ENCODE results near the gene SLC29A4.
"Not testable (repeated sequence)": the region's sequence is repeated elsewhere in the genome, so short reads cannot be mapped to it uniquely, and the experiment has no call there.

The SLC29A4 gene

DNA sequence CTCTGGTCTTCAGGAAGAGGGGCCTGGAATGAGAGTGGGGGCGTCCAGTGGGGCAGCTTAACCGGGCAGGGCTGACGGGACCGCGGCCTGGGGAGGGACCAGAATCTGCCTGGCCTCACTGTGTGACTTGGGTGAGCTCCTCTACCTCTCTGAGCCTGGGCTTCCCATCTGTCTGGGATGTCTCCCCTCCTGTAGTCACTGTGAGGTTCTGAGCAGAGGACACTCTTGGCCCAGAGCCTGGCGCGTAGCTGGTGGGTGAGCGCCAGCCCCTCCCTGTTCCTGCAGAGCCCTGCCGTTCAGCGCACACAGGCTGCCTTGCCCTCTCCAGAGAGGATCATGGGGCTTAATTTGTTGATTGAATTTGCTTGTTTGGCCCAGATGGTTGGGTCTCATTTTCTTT is 7.2 kb upstream of the SLC29A4 start:
- not testable (repeated sequence) for H3K27ac ChIP-seq (ENCODE audit: low read length); H3K36me3 ChIP-seq (ENCODE audit: control insufficient read depth in 2 of 2, insufficient read depth in 2 of 2, low read length in 2 of 2); H3K9ac ChIP-seq (ENCODE audit: low read length in 2 of 2)

GRCh38 chr7:5276123-5276522 is 6.6 kb upstream of the SLC29A4 start:
- H3K27ac ChIP-seq (ENCODE audit: low read length); H3K4me1 ChIP-seq (ENCODE audit: control insufficient read depth, insufficient read depth, low read length); H3K9ac ChIP-seq (ENCODE audit: low read length in 2 of 2); H3K9me3 ChIP-seq (ENCODE audit: control insufficient read depth in 2 of 2, low read length in 2 of 2); H3K27me3 ChIP-seq (ENCODE audit: control insufficient read depth in 1 of 2, insufficient read depth in 2 of 2, low read length in 2 of 2); H3K36me3 ChIP-seq (ENCODE audit: control insufficient read depth in 2 of 2, insufficient read depth in 2 of 2, low read length in 2 of 2); H3K4me3 ChIP-seq (ENCODE audit: low read length in 2 of 2): not testable (repeated sequence)

More for the DNA sequence above, 7.2 kb upstream of the SLC29A4 start:
- H3K4me3 ChIP-seq (ENCODE audit: low read length in 2 of 2); H3K9me3 ChIP-seq (ENCODE audit: control insufficient read depth in 2 of 2, low read length in 2 of 2); H3K4me1 ChIP-seq (ENCODE audit: control insufficient read depth, insufficient read depth, low read length); H3K27me3 ChIP-seq (ENCODE audit: control insufficient read depth in 1 of 2, insufficient read depth in 2 of 2, low read length in 2 of 2): not testable (repeated sequence)

- Histone ChIP-seq H3K4me1 (ENCODE audit: control insufficient read depth, insufficient read depth, low read length) (peaks cover 7% of the 10 kb centered on the region), H3K27me3 (ENCODE audit: control insufficient read depth in 1 of 2, insufficient read depth in 2 of 2, low read length in 2 of 2) (peaks cover 0 to 2% of the 10 kb centered on the region in 2 donors), H3K36me3 (ENCODE audit: control insufficient read depth in 2 of 2, insufficient read depth in 2 of 2, low read length in 2 of 2) (no peaks in the 10 kb centered on the region), H3K9me3 (ENCODE audit: control insufficient read depth in 2 of 2, low read length in 2 of 2) (no peaks in the 10 kb centered on the region), H3K4me3 (ENCODE audit: low read length in 2 of 2) (no peak overlapping the region), H3K9ac (ENCODE audit: low read length in 2 of 2) (no peak overlapping the region), H3K27ac (ENCODE audit: low read length) (no peak overlapping the region)
These were observed 6.1 kb upstream of the SLC29A4 start for GRCh38 chr7:5276611-5277010.

GRCh38 chr7:5278766-5279165 is 4.0 kb upstream of the SLC29A4 start:
- H3K27ac ChIP-seq (ENCODE audit: low read length), result no peak overlapping the region
- H3K9ac ChIP-seq (ENCODE audit: low read length in 2 of 2), result no peak overlapping the region
- no peak overlapping the region for H3K4me3 ChIP-seq (ENCODE audit: low read length in 2 of 2)
- peaks cover 2 to 4% of the 10 kb centered on the region in 2 donors for H3K27me3 ChIP-seq (ENCODE audit: control insufficient read depth in 1 of 2, insufficient read depth in 2 of 2, low read length in 2 of 2)
- peaks cover 12% of the 10 kb centered on the region for H3K4me1 ChIP-seq (ENCODE audit: control insufficient read depth, insufficient read depth, low read length)
- H3K36me3 ChIP-seq (ENCODE audit: control insufficient read depth in 2 of 2, insufficient read depth in 2 of 2, low read length in 2 of 2), result no peaks in the 10 kb centered on the region
- H3K9me3 ChIP-seq (ENCODE audit: control insufficient read depth in 2 of 2, low read length in 2 of 2), result no peaks in the 10 kb centered on the region

DNA sequence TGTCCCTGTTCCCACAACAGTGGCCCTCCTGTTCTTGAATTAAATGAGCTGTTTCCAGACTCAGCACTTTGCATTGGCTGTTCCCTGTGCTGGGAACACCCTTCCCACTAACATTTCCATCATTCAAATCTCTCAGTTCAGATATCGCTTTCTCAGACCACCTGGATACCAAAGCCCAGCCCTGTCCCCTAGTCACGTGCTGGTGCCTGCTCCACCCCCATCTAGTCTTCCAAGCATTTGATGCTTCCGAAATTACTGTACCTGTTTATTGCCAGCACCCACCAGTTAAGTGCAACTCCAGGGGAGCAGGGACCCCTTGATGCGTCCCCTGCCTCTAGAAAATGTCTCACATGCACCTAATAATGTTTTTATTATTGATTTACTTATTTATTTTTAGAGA is 3.0 kb upstream of the SLC29A4 start:
- Histone ChIP-seq H3K36me3 (ENCODE audit: control insufficient read depth in 2 of 2, insufficient read depth in 2 of 2, low read length in 2 of 2) (no peaks in the 10 kb centered on the region), H3K4me3 (ENCODE audit: low read length in 2 of 2) (no peak overlapping the region), H3K27me3 (ENCODE audit: control insufficient read depth in 1 of 2, insufficient read depth in 2 of 2, low read length in 2 of 2) (peaks cover 2 to 4% of the 10 kb centered on the region in 2 donors), H3K4me1 (ENCODE audit: control insufficient read depth, insufficient read depth, low read length) (peaks cover 9% of the 10 kb centered on the region), H3K27ac (ENCODE audit: low read length) (no peak overlapping the region), H3K9ac (ENCODE audit: low read length in 2 of 2) (no peak overlapping the region), H3K9me3 (ENCODE audit: control insufficient read depth in 2 of 2, low read length in 2 of 2) (no peaks in the 10 kb centered on the region)

DNA sequence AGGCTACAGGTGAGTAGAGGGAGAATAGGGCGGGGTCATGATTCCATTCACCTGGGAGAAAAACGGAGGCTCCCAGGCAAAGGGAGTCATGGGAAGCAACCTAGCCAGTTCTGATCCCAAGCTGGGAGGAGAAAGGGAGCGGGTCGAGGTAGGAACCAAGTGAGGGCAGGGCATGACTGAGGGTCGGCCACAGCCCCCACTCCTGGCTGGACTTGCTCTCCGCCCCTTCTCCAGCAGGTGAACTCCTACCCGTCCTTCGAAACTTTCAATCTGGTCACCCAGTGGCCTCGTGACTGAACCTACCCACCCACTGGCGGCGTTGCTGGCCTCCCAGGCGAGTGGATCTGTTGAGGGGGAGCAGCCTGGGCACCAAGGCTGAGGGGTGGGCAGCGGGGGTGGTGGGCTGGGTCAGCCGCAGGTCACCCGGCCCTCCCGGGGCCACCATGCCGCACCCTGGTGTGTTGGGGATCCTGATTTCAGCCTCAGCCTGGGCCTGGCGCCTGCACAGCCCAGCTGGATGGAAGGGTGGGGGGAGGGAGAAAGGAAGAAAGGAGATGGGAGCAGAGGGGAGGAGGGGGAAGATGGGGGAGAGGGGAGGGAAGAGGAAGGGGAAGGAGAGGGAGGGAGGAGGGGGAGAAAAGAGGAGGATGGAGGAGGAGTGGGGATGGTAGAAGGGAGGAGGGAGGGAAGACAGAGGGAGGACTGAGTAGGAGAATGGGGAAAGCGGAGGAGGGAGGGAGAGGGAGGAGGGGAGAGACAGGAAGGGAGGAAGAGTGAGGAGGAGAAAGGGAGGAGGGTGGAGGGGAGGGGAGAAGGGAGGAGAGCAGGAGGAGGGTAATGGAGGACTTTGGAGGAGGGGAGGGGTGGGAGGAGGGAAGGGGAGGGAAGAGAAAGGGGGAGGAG is 894 bp upstream of the SLC29A4 start:
- not testable (repeated sequence) for H3K27ac ChIP-seq (ENCODE audit: low read length); H3K27me3 ChIP-seq (ENCODE audit: control insufficient read depth in 1 of 2, insufficient read depth in 2 of 2, low read length in 2 of 2); H3K4me3 ChIP-seq (ENCODE audit: low read length in 2 of 2); H3K4me1 ChIP-seq (ENCODE audit: control insufficient read depth, insufficient read depth, low read length); H3K9ac ChIP-seq (ENCODE audit: low read length in 2 of 2); H3K9me3 ChIP-seq (ENCODE audit: control insufficient read depth in 2 of 2, low read length in 2 of 2); H3K36me3 ChIP-seq (ENCODE audit: control insufficient read depth in 2 of 2, insufficient read depth in 2 of 2, low read length in 2 of 2)

DNA sequence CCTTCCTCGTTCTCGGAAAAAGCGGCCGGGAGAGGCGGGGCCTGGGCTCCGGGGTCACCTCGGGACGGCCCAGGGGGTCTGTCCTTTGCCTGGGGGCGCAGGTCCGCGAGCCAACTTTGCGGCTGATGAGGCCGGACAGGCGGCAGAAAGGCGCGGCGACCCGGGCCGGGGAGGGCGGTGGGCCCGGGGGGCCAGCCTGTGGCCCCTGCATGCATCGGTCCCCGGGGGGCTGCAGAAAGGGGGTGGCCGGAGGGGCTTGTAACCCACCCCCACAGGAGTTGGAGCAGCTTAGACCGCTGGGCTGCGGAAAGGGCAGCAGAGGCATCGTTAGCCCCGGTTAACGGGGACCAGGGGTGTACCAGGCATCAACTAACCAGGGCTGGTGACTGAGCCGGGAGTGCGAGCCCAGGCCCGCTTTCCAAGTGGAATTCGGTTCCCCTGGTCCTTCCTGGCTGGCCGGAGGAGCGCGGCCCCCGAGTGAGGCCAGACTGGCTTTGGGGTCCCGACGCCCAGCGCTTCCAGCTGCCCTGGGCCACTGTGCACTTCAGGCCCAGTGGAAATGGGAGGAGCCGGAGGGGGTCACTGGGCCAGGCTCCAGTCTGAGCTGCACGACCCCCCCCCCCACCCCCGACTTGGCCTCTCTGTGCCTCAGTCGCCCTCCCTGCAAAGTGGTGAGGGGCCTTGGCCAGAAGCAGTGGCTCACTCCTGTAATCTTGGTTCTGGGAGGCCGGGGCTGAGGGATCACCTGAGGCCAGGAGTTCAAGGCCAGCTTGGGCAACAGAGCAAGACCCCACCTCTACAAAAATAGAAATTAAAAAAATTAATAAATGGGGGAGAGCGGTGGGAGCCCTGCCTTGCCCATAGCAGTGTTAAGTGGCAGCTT is 919 bp downstream of the SLC29A4 start:
- Histone ChIP-seq H3K27ac (ENCODE audit: low read length) (no peak overlapping the region), H3K36me3 (ENCODE audit: control insufficient read depth in 2 of 2, insufficient read depth in 2 of 2, low read length in 2 of 2) (no peaks in the 10 kb centered on the region), H3K9me3 (ENCODE audit: control insufficient read depth in 2 of 2, low read length in 2 of 2) (no peaks in the 10 kb centered on the region), H3K27me3 (ENCODE audit: control insufficient read depth in 1 of 2, insufficient read depth in 2 of 2, low read length in 2 of 2) (peaks cover 0 to 4% of the 10 kb centered on the region in 2 donors), H3K4me1 (ENCODE audit: control insufficient read depth, insufficient read depth, low read length) (peaks cover 5% of the 10 kb centered on the region), H3K4me3 (ENCODE audit: low read length in 2 of 2) (peak overlapping the region in 1 of 2 donors; percentile 44), H3K9ac (ENCODE audit: low read length in 2 of 2) (no peak overlapping the region)

- Histone ChIP-seq H3K36me3 (ENCODE audit: control insufficient read depth in 2 of 2, insufficient read depth in 2 of 2, low read length in 2 of 2) (no peaks in the 10 kb centered on the region), H3K4me3 (ENCODE audit: low read length in 2 of 2) (no peak overlapping the region), H3K9me3 (ENCODE audit: control insufficient read depth in 2 of 2, low read length in 2 of 2) (no peaks in the 10 kb centered on the region), H3K4me1 (ENCODE audit: control insufficient read depth, insufficient read depth, low read length) (peaks cover 5% of the 10 kb centered on the region), H3K27me3 (ENCODE audit: control insufficient read depth in 1 of 2, insufficient read depth in 2 of 2, low read length in 2 of 2) (peaks cover 0 to 4% of the 10 kb centered on the region in 2 donors), H3K9ac (ENCODE audit: low read length in 2 of 2) (no peak overlapping the region), H3K27ac (ENCODE audit: low read length) (no peak overlapping the region)
These were observed 1.9 kb downstream of the SLC29A4 start for GRCh38 chr7:5284304-5285281.

GRCh38 chr7:5286933-5287332 is 4.2 kb downstream of the SLC29A4 start:
- no peak overlapping the region for H3K4me3 ChIP-seq (ENCODE audit: low read length in 2 of 2)
- no peak overlapping the region for H3K27ac ChIP-seq (ENCODE audit: low read length)
- no peaks in the 10 kb centered on the region for H3K36me3 ChIP-seq (ENCODE audit: control insufficient read depth in 2 of 2, insufficient read depth in 2 of 2, low read length in 2 of 2)
- H3K9ac ChIP-seq (ENCODE audit: low read length in 2 of 2), result no peak overlapping the region
- peaks cover 5% of the 10 kb centered on the region for H3K4me1 ChIP-seq (ENCODE audit: control insufficient read depth, insufficient read depth, low read length)
- peaks cover 0 to 4% of the 10 kb centered on the region in 2 donors for H3K27me3 ChIP-seq (ENCODE audit: control insufficient read depth in 1 of 2, insufficient read depth in 2 of 2, low read length in 2 of 2)
- no peaks in the 10 kb centered on the region for H3K9me3 ChIP-seq (ENCODE audit: control insufficient read depth in 2 of 2, low read length in 2 of 2)

- not testable (repeated sequence) for H3K9me3 ChIP-seq (ENCODE audit: control insufficient read depth in 2 of 2, low read length in 2 of 2); H3K27ac ChIP-seq (ENCODE audit: low read length); H3K4me1 ChIP-seq (ENCODE audit: control insufficient read depth, insufficient read depth, low read length); H3K27me3 ChIP-seq (ENCODE audit: control insufficient read depth in 1 of 2, insufficient read depth in 2 of 2, low read length in 2 of 2); H3K36me3 ChIP-seq (ENCODE audit: control insufficient read depth in 2 of 2, insufficient read depth in 2 of 2, low read length in 2 of 2); H3K4me3 ChIP-seq (ENCODE audit: low read length in 2 of 2); H3K9ac ChIP-seq (ENCODE audit: low read length in 2 of 2)
These were observed 4.6 kb downstream of the SLC29A4 start for GRCh38 chr7:5287373-5287772.

Measured in stomach smooth muscle (tissue), 2 donors.